HG03280 (cell line): Measurements from ENCODE around the gene FMO5.

Experiments used
- ATAC-seq: cut with Tn5 transposase; IDR thresholded peaks from one replicate; pipeline ENCODE4 v1.9.1; 2021; ENCODE audit warnings: mild to moderate bottlenecking, moderate library complexity; ENCODE audit not compliant: unreplicated experiment

Gene FMO5

GRCh38 chr1:147151244-147151643 is 73.9 kb downstream of the FMO5 start:
- no peak for ATAC-seq

DNA sequence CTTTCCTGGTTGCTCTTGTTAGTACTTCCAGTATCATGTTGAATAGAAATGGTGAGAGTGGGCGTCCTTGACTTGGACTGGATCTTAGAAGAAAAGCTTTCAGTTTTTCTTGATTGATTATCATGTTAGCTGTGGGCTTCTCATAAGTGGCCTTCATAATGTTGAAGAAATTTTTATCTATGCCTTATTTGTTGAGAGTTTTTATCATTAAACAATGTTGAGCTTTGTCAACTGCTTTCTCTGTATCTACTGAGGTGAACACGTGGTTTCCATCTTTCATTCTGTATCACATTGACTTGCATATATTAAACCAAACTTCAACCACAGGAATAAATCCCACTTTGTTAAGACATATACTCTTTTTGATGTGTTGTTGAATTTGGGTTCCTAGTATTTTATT is 82.3 kb downstream of the FMO5 start:
- no peak for ATAC-seq
